Inflammatory macrophage treated with lipopolysaccharide for 4 hours (primary cell): Measurements from ENCODE around the gene DPF3.

Experiments used
- DNase-seq: peaks from one replicate; pipeline ENCODE4 v3.0.0-alpha.2; 2020

The DPF3 gene

DNA sequence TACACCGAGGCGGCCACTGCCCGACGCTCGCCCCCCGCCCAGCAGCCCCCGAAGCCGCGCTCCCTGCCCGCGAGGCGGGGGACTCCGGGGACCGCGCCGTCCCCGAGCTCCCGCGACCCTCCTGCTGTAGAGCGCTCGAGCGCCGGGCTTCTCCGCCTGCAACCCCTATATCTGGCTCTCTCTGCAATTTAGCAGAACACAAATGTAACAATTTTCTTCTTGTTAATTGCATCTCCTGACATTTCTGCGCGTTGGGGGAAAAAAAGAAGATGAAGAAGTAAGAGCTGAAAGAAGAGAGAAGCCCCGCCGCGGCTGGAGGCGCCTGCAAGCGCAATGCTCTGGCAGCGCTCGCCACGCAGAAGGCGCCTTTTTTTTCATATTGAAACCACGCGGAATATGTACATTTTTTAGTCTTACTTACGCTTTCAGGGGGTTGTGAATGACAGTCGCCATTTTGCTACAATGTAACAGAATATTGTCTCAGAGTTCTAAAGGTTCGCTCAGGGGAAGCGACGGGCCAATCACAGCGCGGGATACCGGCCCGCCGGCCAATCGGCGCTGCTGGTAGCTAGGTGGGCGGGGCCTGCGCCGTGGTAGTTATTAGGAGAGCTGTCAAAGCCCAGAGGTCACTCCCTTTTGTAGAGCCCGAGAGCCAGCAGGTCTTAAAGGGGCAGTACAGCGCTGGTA, at the start of gene DPF3:
TSS of gene DPF3 (minus strand) at position 466 of the 687 bp plus-strand sequence. CDS start at position 453, 13 bp downstream.
- peak; percentile 96 for DNase-seq

DNA sequence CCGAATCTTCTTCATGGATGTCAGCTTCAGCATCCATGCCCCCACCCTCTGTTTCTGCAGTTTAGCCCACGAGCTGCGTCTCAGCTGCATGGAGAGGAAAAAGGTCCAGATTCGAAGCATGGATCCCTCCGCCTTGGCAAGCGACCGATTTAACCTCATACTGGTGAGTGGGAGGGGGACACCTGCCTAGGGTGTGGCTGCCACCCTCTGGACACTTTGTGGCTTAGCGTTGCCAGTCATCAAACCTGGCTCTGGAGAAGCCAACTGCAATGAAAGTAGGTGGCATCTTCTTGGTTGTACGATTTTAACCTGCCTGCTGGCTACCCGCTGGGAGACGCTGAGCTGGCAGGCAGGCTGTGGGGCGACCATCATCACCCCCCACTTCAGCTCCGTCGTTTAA, 49.0 kb upstream of the DPF3 start:
- no peak for DNase-seq

DNA sequence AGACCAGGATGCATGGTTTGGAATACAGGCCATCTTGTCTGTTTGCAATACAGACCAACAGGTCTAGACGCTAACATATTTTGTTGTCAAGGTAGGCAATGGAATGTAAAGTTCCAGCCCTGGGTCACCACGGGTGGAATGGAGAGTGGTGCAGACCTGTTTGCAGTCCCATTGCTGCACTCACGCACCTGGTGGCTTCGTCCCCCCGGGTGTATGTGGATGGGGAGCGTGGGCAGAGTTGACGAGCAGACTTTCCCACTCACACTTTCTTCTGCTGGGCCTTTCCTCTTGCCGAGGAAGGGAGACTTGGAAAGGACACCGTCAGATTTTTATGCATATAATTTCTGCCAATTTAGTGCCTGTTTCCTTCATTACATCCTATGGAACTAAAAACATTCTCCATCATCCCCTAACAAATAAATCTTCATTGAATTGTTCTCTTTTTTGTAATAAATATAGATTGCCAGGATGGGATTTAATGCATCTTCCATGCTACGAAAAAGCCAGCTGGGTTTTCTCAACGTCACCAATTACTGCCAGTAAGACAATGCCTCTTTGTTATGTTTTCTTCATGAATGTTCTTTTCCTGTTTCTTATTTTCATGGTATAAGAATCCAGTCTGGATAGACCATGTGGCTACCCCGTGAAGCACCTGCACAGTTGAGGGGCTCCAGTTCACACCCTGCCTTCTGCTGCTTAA, 47.5 kb upstream of the DPF3 start:
- DNase-seq = no peak

DNA sequence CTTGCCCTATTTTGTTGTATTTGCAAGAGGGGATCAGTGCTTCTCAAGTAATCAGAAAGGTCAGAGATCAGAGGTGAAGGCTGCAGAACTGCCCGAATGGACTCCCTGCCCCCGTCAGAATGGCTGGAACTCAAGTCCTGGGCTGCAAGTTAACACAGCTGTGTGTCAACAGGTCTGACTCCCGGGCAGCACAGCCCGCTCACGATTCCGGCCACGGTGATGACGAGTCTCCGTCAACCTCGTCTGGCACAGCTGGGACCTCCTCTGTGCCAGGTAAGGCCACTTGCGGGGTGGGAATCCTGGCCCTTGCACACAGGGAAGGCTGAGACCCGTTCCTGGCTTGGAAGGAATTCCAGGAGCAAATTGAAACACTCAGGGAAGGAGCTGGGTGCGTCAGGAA, 45.7 kb upstream of the DPF3 start:
- no peak for DNase-seq

DNA sequence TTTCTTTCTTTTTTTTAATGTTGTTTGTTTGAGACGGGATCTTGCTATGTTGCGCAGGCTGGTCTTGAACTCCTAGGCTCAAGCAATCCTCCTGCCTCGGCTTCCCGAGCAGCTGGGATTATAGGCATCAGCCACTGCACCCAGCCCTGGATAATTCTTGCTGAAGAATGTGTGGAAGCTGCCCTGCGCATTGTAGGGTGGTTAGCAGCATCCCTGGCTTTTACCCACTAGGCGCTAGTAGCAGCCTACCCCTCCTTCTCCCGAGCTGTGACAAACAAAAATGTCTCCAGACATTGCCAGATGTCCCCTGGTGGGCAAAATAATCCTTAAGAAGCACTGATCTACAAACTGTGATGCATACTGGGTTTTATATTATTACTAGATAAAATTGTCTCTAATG, 39.0 kb upstream of the DPF3 start:
- no peak for DNase-seq

DNA sequence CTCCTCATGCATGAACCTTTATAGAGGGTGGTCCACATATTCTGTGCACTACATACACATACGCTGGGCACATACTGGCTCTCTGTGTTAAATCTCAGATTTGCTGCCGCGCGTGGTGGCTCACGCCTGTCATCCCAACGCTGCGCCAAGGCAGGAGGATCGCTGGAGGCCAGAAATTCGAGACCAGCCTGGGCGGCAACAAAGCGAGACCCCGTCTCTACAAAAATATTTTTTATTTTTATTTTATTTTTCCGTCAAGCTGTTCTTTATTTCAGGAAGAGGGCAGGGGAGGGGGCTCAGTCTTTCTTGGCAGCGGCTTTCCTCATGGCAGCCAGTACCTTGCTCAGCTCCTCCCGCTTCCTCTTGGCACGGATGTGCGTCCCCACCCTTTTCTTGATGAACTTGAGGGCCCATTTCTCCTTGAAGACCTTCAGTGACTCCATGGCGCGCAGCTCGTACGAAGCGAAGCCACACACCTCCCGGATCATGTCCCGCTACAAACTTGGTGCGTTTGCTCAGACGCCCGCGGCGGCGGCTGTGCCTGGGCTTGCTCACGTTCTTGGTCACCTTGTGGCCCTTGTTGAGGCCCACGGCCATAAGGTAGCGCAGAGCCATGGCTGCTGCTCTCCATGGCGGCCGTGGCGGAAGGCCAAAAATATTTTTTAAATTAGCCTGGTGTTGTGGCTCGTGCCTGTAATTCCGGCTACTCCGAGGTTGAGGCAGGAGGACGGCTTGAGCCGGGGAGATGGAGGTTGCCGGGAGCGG, 35.6 kb upstream of the DPF3 start:
- DNase-seq = no peak

DNA sequence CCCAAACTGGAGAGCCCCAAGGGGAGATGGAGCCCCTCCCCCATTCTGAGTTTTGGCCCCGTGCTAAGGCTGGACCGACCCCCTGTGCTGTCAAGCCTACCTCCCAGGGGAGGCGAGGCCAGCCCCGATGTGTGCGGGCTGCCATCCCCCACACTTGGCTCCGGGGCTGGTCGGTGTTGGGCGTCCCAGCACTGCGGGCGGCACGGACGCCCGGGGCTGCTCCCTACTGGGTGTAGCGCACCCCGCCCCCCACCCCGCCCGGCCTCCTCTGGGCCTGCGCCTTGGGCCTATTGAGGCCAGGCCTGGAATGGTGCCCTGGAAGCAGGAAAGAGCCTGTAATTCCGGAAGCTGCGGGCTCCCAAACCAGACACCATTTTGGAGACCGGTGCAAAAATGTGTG, 35.0 kb upstream of the DPF3 start:
- no peak for DNase-seq

DNA sequence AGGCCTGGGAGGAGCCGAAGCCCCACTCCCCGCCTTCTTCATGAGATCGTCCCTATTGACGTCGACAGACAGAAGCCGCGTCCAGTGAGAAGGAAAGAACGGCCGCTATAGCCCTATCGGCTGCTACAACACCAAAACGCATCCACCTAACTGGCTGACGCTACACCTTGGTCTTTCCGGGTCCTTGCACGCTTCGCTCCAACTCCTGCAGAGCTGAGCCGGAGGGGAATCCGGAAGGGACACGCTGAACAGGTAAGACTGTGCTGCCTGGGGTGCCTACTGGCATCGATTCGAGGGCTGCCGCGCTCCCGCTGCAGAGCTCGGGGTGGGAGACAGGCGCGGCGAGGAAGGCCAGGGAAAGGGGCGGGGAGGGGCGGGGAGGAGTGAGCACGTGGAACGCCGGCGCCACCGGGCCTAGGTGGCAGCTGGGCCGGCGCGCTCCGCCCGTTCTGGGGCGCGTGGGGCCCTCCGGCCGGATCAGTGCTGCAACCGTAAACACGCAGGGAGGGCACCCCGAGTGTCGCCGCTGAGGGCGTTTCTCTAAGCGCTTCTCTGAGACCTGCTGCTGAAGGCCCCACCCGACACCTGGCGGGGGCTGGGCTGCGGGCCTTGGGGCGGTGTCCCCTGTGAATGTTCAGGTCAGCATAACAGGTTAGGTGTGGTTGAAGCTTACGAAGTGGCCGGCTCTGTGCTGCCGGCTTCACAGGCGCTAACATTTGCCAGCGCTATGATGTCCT, 32.6 kb upstream of the DPF3 start, which contains the start of gene DCAF4:
TSS of gene DCAF4 (plus strand) at position 173 of the 737 bp plus-strand sequence. CDS start 11,515 bp downstream, outside the sequence.
- DNase-seq = peak; percentile 98

DNA sequence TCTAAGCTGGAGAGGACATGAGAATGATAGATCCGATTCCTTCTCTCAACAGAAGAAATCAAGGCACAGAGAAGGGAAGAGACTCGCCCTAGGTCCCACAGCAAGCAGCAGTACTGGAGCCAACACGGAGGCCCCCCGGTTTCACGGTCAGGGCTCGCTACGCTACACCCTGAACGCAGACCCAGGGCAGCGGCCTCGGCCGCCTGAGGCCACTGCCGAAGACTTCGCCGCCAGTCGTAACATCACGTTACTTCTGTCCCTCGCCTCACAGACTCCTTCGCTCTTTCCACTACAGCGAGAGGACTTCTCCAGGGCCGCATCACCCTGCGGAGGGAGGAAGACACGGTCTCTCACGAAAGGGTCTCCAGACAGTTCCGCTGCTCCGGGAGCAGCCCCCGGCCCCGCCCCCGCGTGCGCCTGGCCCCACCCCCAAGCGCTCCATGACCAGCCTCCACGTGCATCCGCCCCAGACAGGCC, 32.0 kb upstream of the DPF3 start:
- DNase-seq = no peak

DNA sequence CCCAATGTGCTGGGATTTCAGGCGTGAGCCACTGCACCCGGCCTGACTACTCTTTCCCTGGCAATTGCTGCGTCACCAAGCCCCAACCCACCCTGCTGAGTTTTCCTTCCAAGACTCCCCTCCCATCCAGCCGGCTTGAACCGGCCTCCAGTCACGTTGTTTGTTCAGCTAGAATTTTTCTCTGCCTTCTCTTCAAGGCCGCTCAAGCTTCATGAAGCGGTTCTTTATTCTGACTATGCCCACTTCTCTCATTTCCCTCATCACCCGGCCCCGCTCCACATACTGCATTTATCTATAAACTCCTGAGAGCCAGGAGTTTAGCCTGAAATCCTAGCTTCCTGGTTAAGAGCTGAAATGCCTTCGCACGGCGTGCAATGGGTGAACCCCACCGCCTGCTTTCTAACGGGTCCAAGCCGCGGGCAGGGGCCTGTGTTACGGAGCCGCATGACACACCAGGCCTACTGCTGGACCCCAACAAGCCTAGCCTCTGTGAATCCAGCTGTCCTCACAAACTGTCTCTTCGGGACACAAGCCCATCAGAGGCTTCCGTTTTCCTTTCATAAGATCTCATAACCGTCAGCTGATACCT, 31.4 kb upstream of the DPF3 start:
- no peak for DNase-seq

DNA sequence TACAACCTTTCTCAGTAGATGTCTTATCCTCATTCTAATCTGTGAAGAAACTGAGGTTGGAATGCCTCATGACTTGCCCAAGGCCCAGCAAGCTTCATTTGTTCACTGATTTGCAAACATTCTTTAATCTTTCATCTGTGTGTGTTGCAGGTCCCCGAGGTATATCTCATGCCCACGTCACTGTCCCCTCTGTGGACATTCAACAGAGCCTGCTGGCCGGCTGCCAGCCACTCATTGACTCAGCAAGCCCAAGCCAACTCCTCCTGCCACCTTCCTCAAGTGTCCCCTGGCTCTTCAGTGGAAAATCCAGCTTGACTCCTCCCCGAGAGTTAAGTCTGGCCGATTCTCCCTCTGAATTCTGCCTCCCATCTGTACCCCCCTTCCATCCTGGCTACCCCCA, 30.4 kb upstream of the DPF3 start:
- DNase-seq = no peak

DNA sequence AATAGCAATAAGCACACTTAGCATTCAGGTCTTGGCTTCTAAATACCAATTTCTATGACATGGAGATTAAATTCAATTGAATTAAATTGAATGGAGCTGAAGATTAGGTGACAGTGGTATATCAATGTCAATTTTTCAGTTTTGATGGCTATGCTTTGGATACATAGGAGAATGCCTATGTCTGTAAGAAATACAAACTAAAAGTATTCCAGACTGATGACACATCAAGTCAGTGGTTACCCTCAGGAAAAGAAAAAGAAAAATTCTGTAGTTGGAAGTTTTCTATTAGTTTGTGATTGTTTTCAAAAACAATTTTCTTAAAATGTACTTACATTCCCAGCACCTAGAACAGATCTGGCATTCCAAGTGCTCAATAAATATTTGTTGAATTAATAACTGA, 27.5 kb upstream of the DPF3 start:
- DNase-seq = no peak

DNA sequence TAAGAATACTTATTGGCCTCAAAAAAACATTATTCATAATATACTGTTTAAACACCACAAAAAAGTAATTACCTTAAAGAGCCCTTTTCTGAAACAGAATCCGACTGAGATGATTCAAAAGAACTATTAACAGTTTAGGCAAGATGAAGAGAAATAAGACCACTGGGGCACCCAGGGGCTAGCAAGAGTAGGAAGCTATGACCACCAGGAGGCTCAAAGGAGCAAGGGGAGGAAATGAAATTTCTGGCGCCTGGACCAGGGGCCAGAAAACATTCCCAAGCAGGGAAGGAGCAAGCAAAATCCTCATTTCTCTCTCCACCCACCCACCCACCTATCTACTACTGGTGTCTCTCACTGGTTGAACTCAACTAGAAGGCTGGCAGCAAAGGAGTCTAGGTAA, 26.1 kb upstream of the DPF3 start:
- no peak for DNase-seq

DNA sequence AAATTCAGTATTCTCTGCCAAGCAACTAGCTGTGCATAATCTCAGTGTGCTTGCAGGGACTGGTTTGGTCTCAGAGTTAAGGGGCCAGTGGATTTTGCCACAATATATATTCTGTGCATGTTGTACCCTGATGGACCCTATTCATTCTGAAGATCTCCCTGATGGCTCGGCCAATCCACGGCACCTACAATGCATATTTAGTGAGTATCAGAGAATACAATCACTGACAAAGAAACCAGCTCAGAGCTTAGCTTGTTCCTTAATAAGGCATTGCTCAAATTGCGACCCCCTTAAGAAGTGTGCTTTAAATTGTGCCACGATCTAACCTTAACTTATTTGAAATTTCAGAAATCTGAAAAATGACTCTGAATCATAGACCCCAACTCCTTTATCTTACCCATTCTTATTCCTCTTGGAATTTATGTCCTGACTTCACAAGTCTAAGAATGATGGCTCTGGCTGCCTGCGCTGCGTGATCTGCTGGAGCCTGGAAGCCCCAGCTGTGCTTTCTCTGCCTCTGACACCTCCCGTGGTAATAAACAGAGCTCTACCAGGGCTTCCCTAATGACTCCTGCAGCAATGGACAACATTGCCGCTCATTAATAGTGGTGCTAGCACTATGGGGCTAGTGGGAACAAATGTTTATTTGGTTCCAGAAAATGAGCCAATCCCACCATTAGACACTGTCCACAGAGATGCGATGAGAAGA, 23.3 kb upstream of the DPF3 start:
- no peak for DNase-seq

DNA sequence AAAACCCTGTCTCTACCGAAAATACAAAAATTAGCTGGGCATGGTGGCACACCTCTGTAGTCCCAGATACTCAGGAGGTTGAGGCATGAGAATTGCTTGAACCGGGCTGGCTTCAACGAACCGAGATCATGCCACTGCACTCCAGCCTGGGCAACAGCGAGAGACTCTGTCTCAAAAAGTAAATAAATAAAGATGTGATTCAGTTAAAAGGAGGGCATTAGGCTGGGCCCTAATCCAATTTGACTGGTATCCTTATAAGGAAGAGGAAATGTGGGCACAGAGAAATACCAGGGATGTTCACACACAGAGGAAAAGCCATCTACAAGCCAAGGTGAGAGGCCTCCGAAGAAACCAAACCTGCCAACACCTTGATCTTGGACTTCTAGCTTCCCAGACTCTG, 22.3 kb upstream of the DPF3 start:
- DNase-seq = no peak

DNA sequence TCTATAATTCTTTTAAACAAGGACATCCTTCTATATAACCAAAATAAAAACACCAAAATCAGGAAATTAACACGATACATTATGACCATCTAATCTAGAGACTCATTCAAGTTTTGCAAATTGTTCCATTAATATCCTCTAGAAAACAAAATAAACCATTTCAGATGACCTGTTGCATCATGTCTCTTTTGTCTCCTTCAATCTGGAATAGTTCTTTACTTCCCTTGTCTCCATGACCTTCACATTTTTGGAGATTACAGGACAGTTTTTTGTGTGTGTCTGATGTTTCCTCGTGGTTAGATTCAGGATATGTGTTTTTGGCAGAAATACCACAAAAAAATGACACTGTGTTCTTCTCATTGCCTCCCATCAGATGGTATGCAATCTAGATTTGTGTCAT, 19.9 kb upstream of the DPF3 start:
- no peak for DNase-seq

DNA sequence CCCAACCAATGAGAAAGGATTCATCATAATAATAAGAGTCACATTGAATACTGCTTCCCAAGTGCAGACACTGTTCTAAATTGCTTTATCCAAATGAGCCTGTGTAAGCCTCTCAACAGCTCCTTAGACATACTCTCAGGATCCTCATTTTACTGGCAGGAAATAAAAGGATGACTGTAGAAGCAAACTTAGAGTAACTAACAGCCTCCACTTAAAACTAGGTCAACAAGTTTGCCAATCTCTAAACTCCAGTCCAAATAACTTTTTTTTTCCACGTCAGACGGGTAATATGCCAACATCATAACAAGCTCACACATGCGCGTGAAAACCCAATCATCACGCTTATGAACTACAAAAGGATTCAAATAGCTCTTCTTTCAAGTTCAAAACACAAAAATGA, 15.3 kb upstream of the DPF3 start:
- DNase-seq = no peak

DNA sequence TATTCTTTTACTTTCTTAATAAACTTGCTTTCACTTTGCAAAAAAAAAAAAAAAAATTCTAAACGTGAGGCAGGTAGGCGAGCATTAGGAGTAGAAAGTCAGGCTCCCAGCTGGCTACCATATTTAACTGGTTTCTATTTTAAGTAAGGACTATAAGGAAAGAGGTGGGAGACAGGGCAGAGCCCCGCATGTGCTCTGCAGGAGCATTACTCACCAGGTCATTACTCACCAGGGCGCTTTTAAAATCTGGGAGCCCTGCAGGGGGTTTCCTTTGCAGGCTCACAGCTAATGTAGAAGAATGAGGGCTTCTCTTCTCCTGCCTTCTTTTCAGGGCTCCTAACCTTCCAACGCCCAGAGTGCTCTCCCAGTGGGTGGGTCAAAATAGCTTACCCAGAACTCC, 14.0 kb upstream of the DPF3 start:
- DNase-seq = no peak

DNA sequence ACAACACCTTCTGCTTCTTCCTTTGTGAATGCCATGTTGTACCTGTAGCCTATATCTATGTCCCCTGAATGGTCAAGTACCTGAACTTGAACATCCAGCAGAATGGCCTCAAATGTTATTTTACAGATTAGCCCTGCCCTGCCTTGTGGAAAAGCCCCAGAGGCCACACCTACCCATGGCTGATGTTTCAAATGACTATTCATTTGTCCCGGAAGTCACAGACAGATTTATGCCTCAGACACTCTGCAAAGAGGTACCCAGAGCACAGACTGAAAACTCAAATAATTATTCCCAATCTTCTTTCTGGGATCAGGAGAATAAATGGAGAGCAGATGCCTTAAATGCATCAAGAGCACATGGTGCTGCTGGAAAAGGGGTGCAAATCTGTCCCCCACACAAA, 13.0 kb upstream of the DPF3 start:
- no peak for DNase-seq

DNA sequence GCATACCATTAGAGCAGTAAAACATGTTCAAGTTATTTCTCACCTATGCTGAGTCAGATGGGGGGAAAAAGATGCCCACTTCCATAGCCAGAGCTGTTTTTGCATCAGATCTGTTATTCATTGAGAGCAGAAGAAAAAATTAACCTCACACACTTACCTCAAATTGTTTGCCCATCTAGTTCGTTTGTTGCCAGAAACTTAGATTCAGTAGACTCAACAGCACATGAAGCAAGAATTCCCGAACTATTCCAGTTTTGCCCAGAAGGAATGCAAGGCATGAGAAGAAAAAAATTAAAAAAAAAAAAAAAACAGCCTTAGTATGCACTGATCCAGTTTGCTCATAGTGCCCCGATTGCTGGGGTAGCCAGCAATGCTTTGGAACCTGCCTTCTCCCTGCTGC, 12.4 kb upstream of the DPF3 start:
- no peak for DNase-seq

DNA sequence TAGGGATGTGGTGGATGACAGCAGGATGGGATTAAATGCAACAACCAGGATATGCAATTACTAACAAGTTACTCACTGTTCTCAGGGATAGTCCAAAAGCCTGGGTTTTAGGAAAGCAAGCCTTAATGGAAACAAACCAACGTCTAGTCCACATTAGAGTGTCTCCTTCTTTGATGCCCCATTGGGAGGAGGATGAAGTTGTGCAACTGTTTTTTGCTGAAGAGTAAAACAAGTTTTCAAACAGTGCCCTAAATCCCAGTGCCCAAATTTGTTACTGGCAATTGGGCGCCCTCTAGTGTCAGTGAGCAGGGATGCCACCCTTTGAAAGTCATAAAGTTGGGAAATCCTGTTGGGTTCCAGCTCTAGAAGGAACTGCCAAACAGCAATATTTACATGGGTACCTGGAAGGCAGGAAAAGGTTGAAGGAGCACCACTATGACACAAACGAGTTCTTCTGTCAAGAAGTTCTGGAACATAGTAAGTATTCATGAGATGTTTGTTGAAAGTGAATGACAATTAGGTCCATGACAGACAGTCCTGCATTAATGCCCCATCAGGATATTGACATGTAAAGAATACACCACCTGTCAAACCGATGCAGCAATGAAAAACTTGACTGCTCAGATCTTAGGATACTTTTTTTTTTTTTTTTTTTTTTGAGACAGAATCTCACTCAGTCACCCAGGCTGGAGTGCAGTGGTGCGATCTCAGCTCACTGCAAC, 11.1 kb upstream of the DPF3 start:
- peak; percentile 78 for DNase-seq
